DND-41 (cell line): Measurements from ENCODE around the gene VPS52.
"Not testable (repeated sequence)": the region's sequence is repeated elsewhere in the genome, so short reads cannot be mapped to it uniquely, and the experiment has no call there.

ENCODE experiments used
- ATAC-seq: fragments of 200-7000 bp; cut with Tn5 transposase; 3 replicates; pipeline ENCODE4 v1.9.1; 2021; ENCODE audit warnings: low read depth; ENCODE audit not compliant: insufficient read depth
- DNase-seq: peaks from one replicate; pipeline ENCODE4 v3.0.0-alpha.2; 2020
- H2AFZ ChIP-seq: 2 replicates; pipeline ENCODE4 v1.6.0; 2012; ENCODE audit warnings: low read depth, low read length
- H3K27ac ChIP-seq: 2 replicates; pipeline ENCODE4 v1.5.1; 2012; ENCODE audit warnings: low read length, inconsistent platforms
- H3K27me3 ChIP-seq: fragments of 200-600 bp; sonication (generic); 2 replicates; pipeline ENCODE4 v1.6.0; 2012; ENCODE audit warnings: low read length, mild to moderate bottlenecking, inconsistent platforms; ENCODE audit not compliant: insufficient read depth, poor library complexity
- H3K36me3 ChIP-seq: 2 replicates; pipeline ENCODE4 v1.5.1; 2012; ENCODE audit warnings: low read length, inconsistent platforms; ENCODE audit not compliant: insufficient read depth
- H3K4me1 ChIP-seq: 2 replicates; pipeline ENCODE4 v1.5.1; 2012; ENCODE audit warnings: mild to moderate bottlenecking, low read length; ENCODE audit not compliant: insufficient read depth
- H3K4me2 ChIP-seq: 2 replicates; pipeline ENCODE4 v1.6.0; 2012; ENCODE audit warnings: mild to moderate bottlenecking, moderate library complexity, low read length, inconsistent platforms; ENCODE audit not compliant: insufficient read depth
- H3K4me3 ChIP-seq, 2 experiments: fragments of 200-600 bp in 1 of 2; shearing (Covaris generic) in 1 of 2; 2 replicates each; pipeline ENCODE4 v1.5.1; 2012 to 2016; ENCODE audit warnings: inconsistent platforms in 2 of 2, low read length in 2 of 2, mild to moderate bottlenecking in 2 of 2, low read depth in 1 of 2, moderate library complexity in 1 of 2
- H3K79me2 ChIP-seq: 2 replicates; pipeline ENCODE4 v1.6.0; 2012; ENCODE audit warnings: low read length, inconsistent platforms; ENCODE audit not compliant: insufficient read depth
- H3K9ac ChIP-seq: 2 replicates; pipeline ENCODE4 v1.6.0; 2012; ENCODE audit warnings: low read depth, mild to moderate bottlenecking, inconsistent platforms, low read length, moderate library complexity
- H3K9me3 ChIP-seq: 2 replicates; pipeline ENCODE4 v1.5.1; 2012; ENCODE audit warnings: low read length, moderate library complexity, mild to moderate bottlenecking, inconsistent platforms; ENCODE audit not compliant: insufficient read depth, severe bottlenecking
- H4K20me1 ChIP-seq: 2 replicates; pipeline ENCODE4 v1.6.0; 2012; ENCODE audit warnings: low read length; ENCODE audit not compliant: insufficient read depth
- CTCF ChIP-seq: IDR thresholded peaks from 2 replicates; pipeline ENCODE4 v1.5.1; 2012; ENCODE audit warnings: borderline replicate concordance, low read length, moderate library complexity, mild to moderate bottlenecking; ENCODE audit not compliant: poor library complexity, severe bottlenecking; ENCODE audit errors: extremely low read depth
- EZH2 ChIP-seq: IDR thresholded peaks from 3 replicates; pipeline ENCODE4 v1.6.1; 2012; ENCODE audit warnings: borderline replicate concordance, low read depth, mild to moderate bottlenecking, moderate library complexity, low read length, inconsistent platforms; ENCODE audit not compliant: severe bottlenecking

Gene VPS52

GRCh38 chr6:33276581-33276863, 4.8 kb upstream of the VPS52 start:
- no peaks in the 10 kb centered on the region for H3K9me3 ChIP-seq
- DNase-seq, result no peak
- peaks cover 58% of the 10 kb centered on the region for H3K4me1 ChIP-seq
- H3K27me3 ChIP-seq, result no peaks in the 10 kb centered on the region
- peaks cover 51% of the 10 kb centered on the region for H4K20me1 ChIP-seq
- peaks cover 85% of the 10 kb centered on the region for H3K36me3 ChIP-seq
- TF ChIP-seq CTCF, result no peak
- no peak for TF ChIP-seq EZH2
- H3K27ac ChIP-seq, result peak overlapping the region; percentile 83
- no peak for ATAC-seq
- H3K9ac ChIP-seq, result peak overlapping the region; percentile 75
- peak overlapping the region; percentile 19 to 66; a peak in 3 of 4 replicates for H3K4me3 ChIP-seq
- H3K4me2 ChIP-seq, result peak overlapping the region; percentile 78
- 0 out of 2 replicates have a peak overlapping the region, but pooled peaks have one; percentile 77 for H2AFZ ChIP-seq
- peaks cover 47% of the 10 kb centered on the region for H3K79me2 ChIP-seq

DNA sequence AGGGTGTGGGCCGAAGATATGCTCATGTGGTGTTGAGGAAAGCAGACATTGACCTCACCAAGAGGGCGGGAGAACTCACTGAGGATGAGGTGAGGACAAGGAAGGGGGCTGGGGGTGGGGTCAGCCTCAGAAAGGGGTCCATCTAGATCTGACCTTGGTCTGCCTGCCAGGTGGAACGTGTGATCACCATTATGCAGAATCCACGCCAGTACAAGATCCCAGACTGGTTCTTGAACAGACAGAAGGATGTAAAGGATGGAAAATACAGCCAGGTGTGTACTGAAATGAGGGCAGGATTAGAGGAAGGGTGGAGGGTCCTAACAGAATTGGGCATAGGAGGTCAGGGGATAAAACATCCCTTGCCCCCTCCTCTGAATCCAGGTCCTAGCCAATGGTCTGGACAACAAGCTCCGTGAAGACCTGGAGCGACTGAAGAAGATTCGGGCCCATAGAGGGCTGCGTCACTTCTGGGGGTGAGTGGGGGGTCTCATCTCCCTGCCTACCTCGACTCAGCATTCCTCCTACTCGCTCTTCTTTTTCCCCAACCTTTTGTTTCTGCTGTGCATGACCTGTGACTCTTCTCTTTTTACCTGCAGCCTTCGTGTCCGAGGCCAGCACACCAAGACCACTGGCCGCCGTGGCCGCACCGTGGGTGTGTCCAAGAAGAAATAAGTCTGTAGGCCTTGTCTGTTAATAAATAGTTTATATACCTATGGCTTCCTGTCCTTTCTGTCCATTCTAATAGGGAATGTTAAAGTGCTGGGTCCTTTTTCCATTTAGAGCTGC, 4.3 kb upstream of the VPS52 start:
- peak overlapping the region; percentile 19 to 66; a peak in 3 of 4 replicates for H3K4me3 ChIP-seq
- peaks cover 80% of the 10 kb centered on the region for H3K36me3 ChIP-seq

GRCh38 chr6:33273924-33274902, 2.5 kb upstream of the VPS52 start:
- no peak for DNase-seq
- no peak for TF ChIP-seq CTCF
- TF ChIP-seq EZH2, result no peak
- Histone ChIP-seq H3K9me3 (no peaks in the 10 kb centered on the region), H3K4me3 (peak overlapping the region in 1 of 2 experiments; percentile 61; a peak in 1 of 4 replicates), H3K36me3 (peaks cover 71% of the 10 kb centered on the region), H3K27ac (no peak overlapping the region), H3K79me2 (peaks cover 68% of the 10 kb centered on the region), H2AFZ (no peak overlapping the region), H4K20me1 (peaks cover 43% of the 10 kb centered on the region), H3K9ac (peak overlapping the region; percentile 85), H3K4me2 (peak overlapping the region; percentile 78), H3K27me3 (no peaks in the 10 kb centered on the region), H3K4me1 (peaks cover 76% of the 10 kb centered on the region)
- no peak for ATAC-seq

More for the DNA sequence above, 4.3 kb upstream of the VPS52 start:
- not testable (repeated sequence) for DNase-seq, H2AFZ ChIP-seq, ATAC-seq, H3K9me3 ChIP-seq, H3K27me3 ChIP-seq
- Histone ChIP-seq H3K4me1 (peaks cover 59% of the 10 kb centered on the region), H3K4me2 (peak overlapping the region; percentile 78), H4K20me1 (peaks cover 49% of the 10 kb centered on the region), H3K27ac (peak overlapping the region; percentile 83), H3K9ac (peak overlapping the region; percentile 85), H3K79me2 (peaks cover 51% of the 10 kb centered on the region)
